GM21717 (cell line): ENCODE data around the gene FREY1.
A peak's percentile ranks its signal among the peaks of the same experiment; 100 is the strongest.

Experiments
- ATAC-seq: cut with Tn5 transposase; IDR thresholded peaks from one replicate; pipeline ENCODE4 v1.9.1; 2021; ENCODE audit warnings: mild to moderate bottlenecking, moderate library complexity; ENCODE audit not compliant: unreplicated experiment

FREY1 gene

GRCh38 chr11:45929486-45930030 lies 22.5 kb upstream of the FREY1 start:
- ATAC-seq = no peak

- ATAC-seq = no peak
These were observed 21.6 kb upstream of the FREY1 start for GRCh38 chr11:45928535-45929215.

- ATAC-seq = no peak
These were observed 20.8 kb upstream of the FREY1 start for GRCh38 chr11:45927684-45928413.

- ATAC-seq = no peak
These were observed 20.2 kb upstream of the FREY1 start for GRCh38 chr11:45927332-45927683.

GRCh38 chr11:45926536-45927331 lies 19.7 kb upstream of the FREY1 start:
- no peak for ATAC-seq

GRCh38 chr11:45926001-45926401 lies 18.9 kb upstream of the FREY1 start:
- no peak for ATAC-seq

- no peak for ATAC-seq
These were observed 18.5 kb upstream of the FREY1 start for GRCh38 chr11:45925550-45925949.

GRCh38 chr11:45924927-45925326 lies 17.9 kb upstream of the FREY1 start:
- ATAC-seq = no peak

GRCh38 chr11:45924036-45924915 lies 17.2 kb upstream of the FREY1 start:
- no peak for ATAC-seq

- no peak for ATAC-seq
These were observed 15.5 kb upstream of the FREY1 start, which contains the start of gene LARGE2 for GRCh38 chr11:45922425-45923082. Gene LARGE2 (plus strand): TSS chr11:45922656. CDS start chr11:45922883, 227 bp downstream.

- no peak for ATAC-seq
These were observed 14.7 kb upstream of the FREY1 start for GRCh38 chr11:45921561-45922424.

- ATAC-seq = no peak
These were observed 13.7 kb upstream of the FREY1 start for GRCh38 chr11:45920531-45921477.

- ATAC-seq = no peak
These were observed 12.9 kb upstream of the FREY1 start for GRCh38 chr11:45919806-45920530.

GRCh38 chr11:45918962-45919675 lies 12.0 kb upstream of the FREY1 start:
- no peak for ATAC-seq

- ATAC-seq = peak; percentile 33
These were observed 11.4 kb upstream of the FREY1 start for GRCh38 chr11:45918331-45918941.
